Ecto neural progenitor cell (in vitro differentiated cells): ENCODE data around the gene EIF3L.

Source experiments
- DNase-seq: peaks from one replicate; pipeline ENCODE4 v3.0.0-alpha.2; 2018; ENCODE audit warnings: low spot score

Gene EIF3L

GRCh38 chr22:37817705-37818408 lies 31.4 kb upstream of the EIF3L start:
- DNase-seq, result peak; percentile 89

GRCh38 chr22:37818409-37819104 lies 30.7 kb upstream of the EIF3L start:
- peak; percentile 79 for DNase-seq

- no peak for DNase-seq
Measured at GRCh38 chr22:37819105-37819433, 30.1 kb upstream of the EIF3L start.

GRCh38 chr22:37820350-37820749 lies 28.9 kb upstream of the EIF3L start:
- DNase-seq, result no peak

- no peak for DNase-seq
Measured at GRCh38 chr22:37822079-37822833, 27.0 kb upstream of the EIF3L start.

GRCh38 chr22:37823134-37823985 lies 25.9 kb upstream of the EIF3L start, which contains the start of gene GALR3:
GALR3 (plus strand) TSS chr22:37823382; CDS start chr22:37823407, 25 bp downstream.
- no peak for DNase-seq

GRCh38 chr22:37824674-37825641 lies 24.3 kb upstream of the EIF3L start:
- no peak for DNase-seq

GRCh38 chr22:37827056-37827455 lies 22.2 kb upstream of the EIF3L start:
- DNase-seq, result no peak

GRCh38 chr22:37830093-37830842 lies 19.0 kb upstream of the EIF3L start:
- DNase-seq, result no peak

- no peak for DNase-seq
Measured at GRCh38 chr22:37831472-37831871, 17.7 kb upstream of the EIF3L start.

GRCh38 chr22:37832022-37832857 lies 17.0 kb upstream of the EIF3L start:
- no peak for DNase-seq

- no peak for DNase-seq
Measured at GRCh38 chr22:37842015-37842793, 7.0 kb upstream of the EIF3L start.

GRCh38 chr22:37843741-37844089 lies 5.5 kb upstream of the EIF3L start:
- no peak for DNase-seq

- DNase-seq, result no peak
Measured at GRCh38 chr22:37844904-37845329, 4.3 kb upstream of the EIF3L start.

GRCh38 chr22:37846433-37846832 lies 2.8 kb upstream of the EIF3L start:
- DNase-seq, result no peak

- DNase-seq, result no peak
Measured at GRCh38 chr22:37848587-37849088, 581 bp upstream of the EIF3L start.

GRCh38 chr22:37850801-37851200 lies 1.6 kb downstream of the EIF3L start:
- no peak for DNase-seq

- no peak for DNase-seq
Measured at GRCh38 chr22:37852418-37852817, 3.2 kb downstream of the EIF3L start.
